ENCODE data around the gene TMTC2. TPM values are rescaled to one million over a fixed set of nuclear protein-coding genes. Genes with fewer than 3 reads are reported as not detected.

TMTC2 gene
- total RNA-seq, 2 experiments from 2014 or later, result 1.8 to 2.1 TPM

DNA sequence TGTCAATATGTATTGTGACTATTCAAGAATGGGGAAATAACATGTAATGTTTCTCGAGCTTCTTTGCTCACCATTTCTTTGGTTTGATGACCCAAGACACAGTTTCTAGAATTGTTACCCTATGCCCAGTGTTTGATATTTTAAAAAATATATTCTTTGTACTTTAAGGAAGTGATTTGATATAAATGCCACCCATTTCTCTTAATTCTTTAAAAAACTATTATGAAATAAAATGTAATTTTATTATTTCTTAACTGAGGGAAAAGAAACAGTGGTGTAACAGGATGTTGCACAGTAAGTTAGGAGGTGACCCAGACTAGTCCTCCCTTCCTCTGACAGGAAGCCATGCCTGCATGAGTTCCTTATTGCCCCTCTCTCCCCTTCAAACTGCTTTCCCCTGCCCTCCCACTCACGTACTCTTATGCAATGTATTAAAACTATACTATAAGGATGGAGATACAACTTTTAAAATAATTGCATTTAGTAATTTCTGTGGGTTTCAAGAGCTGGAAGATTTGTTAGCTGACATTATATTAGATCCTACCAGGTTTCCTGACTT lies 279.4 kb downstream of the TMTC2 start:
- H3K27ac ChIP-seq (ENCODE audit: low read depth in 1 of 2, low read length in 2 of 2), result no peak overlapping the region
- H3K4me1 ChIP-seq (ENCODE audit: insufficient read depth, low read length), result no peaks in the 10 kb centered on the region
- H3K9me3 Mint-ChIP-seq, result no peaks in the 10 kb centered on the region
- no peak overlapping the region for H3K4me3 Mint-ChIP-seq
- H3K36me3 Mint-ChIP-seq (ENCODE audit: low read depth), result no peaks in the 10 kb centered on the region
- no peaks in the 10 kb centered on the region for H3K27me3 ChIP-seq (ENCODE audit: control insufficient read depth in 1 of 2, insufficient read depth in 2 of 2, low read length in 2 of 2)
- no peak overlapping the region for H3K27ac Mint-ChIP-seq
- ATAC-seq (ENCODE audit: poor library complexity) (no peak), DNase-seq (peak in 2 of 14 experiments; percentile 14 to 33)
- no peaks in the 10 kb centered on the region for H3K27me3 Mint-ChIP-seq
- CTCF ChIA-PET, result no interaction called here
- TF ChIP-seq, protein P1, sequence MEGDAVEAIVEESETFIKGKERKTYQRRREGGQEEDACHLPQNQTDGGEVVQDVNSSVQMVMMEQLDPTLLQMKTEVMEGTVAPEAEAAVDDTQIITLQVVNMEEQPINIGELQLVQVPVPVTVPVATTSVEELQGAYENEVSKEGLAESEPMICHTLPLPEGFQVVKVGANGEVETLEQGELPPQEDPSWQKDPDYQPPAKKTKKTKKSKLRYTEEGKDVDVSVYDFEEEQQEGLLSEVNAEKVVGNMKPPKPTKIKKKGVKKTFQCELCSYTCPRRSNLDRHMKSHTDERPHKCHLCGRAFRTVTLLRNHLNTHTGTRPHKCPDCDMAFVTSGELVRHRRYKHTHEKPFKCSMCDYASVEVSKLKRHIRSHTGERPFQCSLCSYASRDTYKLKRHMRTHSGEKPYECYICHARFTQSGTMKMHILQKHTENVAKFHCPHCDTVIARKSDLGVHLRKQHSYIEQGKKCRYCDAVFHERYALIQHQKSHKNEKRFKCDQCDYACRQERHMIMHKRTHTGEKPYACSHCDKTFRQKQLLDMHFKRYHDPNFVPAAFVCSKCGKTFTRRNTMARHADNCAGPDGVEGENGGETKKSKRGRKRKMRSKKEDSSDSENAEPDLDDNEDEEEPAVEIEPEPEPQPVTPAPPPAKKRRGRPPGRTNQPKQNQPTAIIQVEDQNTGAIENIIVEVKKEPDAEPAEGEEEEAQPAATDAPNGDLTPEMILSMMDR (IDR thresholded peaks at IDR 0.05), result no peak
- no peaks in the 10 kb centered on the region for H3K9me3 ChIP-seq (ENCODE audit: control insufficient read depth in 1 of 2, insufficient read depth in 1 of 2, low read length in 2 of 2)
- intact Hi-C loops (cut with DNase I, micrococcal nuclease), result no loop called here
- H3K4me1 Mint-ChIP-seq (ENCODE audit: low read depth), result no peaks in the 10 kb centered on the region
- no peak overlapping the region for H3K4me3 ChIP-seq (ENCODE audit: low read length)
- H3K36me3 ChIP-seq (ENCODE audit: insufficient read depth, low read length), result no peaks in the 10 kb centered on the region
- POLR2A ChIA-PET, result no interaction called here

DNA sequence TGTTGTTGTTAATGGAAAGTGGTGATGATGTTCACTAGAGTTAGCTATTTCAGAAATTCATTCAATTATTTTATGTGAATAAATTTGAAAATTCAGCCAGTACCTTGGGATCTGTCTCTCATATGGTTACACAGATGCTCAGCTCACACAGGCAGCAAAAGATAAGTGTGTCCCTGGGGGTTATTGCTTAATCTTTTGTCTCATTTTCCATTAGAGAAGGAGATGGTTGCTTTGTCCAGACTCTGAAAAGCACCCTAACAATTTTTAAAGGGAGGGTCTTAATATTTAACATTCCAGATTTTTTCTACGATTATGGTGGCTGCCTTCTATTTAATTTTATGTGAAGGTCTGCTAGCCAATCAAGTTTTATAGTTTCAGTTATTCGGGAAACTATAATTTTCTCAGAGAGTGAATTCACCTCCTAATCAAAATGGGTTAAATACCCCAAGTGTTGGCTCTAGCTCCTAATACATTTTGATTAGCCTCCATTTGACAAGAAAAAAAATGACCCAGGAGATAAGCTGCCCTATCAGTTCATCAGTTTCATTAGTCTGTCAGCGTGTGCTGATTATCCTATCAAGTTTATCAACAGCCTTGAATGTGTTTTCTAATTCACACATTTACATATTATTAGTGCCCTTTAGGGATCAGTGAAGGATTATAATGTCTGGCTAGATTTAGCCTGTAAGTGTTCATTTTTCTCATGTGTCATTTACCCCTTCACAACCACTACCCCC lies 282.1 kb downstream of the TMTC2 start:
- H3K27ac Mint-ChIP-seq, result no peak overlapping the region
- H3K4me3 Mint-ChIP-seq, result no peak overlapping the region
- intact Hi-C loops (cut with DNase I, micrococcal nuclease), result no loop called here
- H3K9me3 Mint-ChIP-seq, result no peaks in the 10 kb centered on the region
- no peak overlapping the region for H3K4me3 ChIP-seq (ENCODE audit: low read length)
- H3K4me1 Mint-ChIP-seq (ENCODE audit: low read depth), result no peaks in the 10 kb centered on the region
- H3K27me3 ChIP-seq (ENCODE audit: control insufficient read depth in 1 of 2, insufficient read depth in 2 of 2, low read length in 2 of 2), result no peaks in the 10 kb centered on the region
- H3K27ac ChIP-seq (ENCODE audit: low read depth in 1 of 2, low read length in 2 of 2), result no peak overlapping the region
- no peak for ATAC-seq (ENCODE audit: poor library complexity)
- H3K36me3 Mint-ChIP-seq (ENCODE audit: low read depth), result no peaks in the 10 kb centered on the region
- H3K36me3 ChIP-seq (ENCODE audit: insufficient read depth, low read length), result no peaks in the 10 kb centered on the region
- CTCF ChIA-PET, result no interaction called here
- no peaks in the 10 kb centered on the region for H3K27me3 Mint-ChIP-seq
- no peaks in the 10 kb centered on the region for H3K9me3 ChIP-seq (ENCODE audit: control insufficient read depth in 1 of 2, insufficient read depth in 1 of 2, low read length in 2 of 2)
- DNase-seq, result no peak
- no peaks in the 10 kb centered on the region for H3K4me1 ChIP-seq (ENCODE audit: insufficient read depth, low read length)
- TF ChIP-seq, protein P1 (IDR thresholded peaks at IDR 0.05), result no peak
- POLR2A ChIA-PET, result no interaction called here

GRCh38 chr12:82970614-82971013 lies 283.9 kb downstream of the TMTC2 start:
- Mint-ChIP-seq H3K27me3 (no peaks in the 10 kb centered on the region), H3K4me3 (no peak overlapping the region), H3K9me3 (no peaks in the 10 kb centered on the region), H3K4me1 (ENCODE audit: low read depth) (no peaks in the 10 kb centered on the region), H3K27ac (no peak overlapping the region), H3K36me3 (ENCODE audit: low read depth) (no peaks in the 10 kb centered on the region)
- Histone ChIP-seq H3K36me3 (ENCODE audit: insufficient read depth, low read length) (no peaks in the 10 kb centered on the region), H3K27ac (ENCODE audit: low read depth in 1 of 2, low read length in 2 of 2) (no peak overlapping the region), H3K9me3 (ENCODE audit: control insufficient read depth in 1 of 2, insufficient read depth in 1 of 2, low read length in 2 of 2) (no peaks in the 10 kb centered on the region), H3K27me3 (ENCODE audit: control insufficient read depth in 1 of 2, insufficient read depth in 2 of 2, low read length in 2 of 2) (no peaks in the 10 kb centered on the region), H3K4me1 (ENCODE audit: insufficient read depth, low read length) (no peaks in the 10 kb centered on the region), H3K4me3 (ENCODE audit: low read length) (no peak overlapping the region)
- intact Hi-C loops (cut with DNase I, micrococcal nuclease), result no loop called here
- TF ChIP-seq, protein P1 (IDR thresholded peaks at IDR 0.05), result no peak
- DNase-seq (no peak), ATAC-seq (ENCODE audit: poor library complexity) (no peak)
- ChIA-PET CTCF (no interaction called here), POLR2A (no interaction called here)

Data from CD4-positive, alpha-beta T cell (primary cell).